Measurements from ENCODE around the gene EDNRA. TPM values are rescaled to one million over a fixed set of nuclear protein-coding genes. Genes with fewer than 3 reads are reported as not detected.

Gene EDNRA
- total and polyA plus RNA-seq, 2 of the 8 experiments (the other 6 are each of a cell fraction or from before 2014, with no cell fraction given) = 1.7 to 3.3 TPM

GRCh38 chr4:147539959-147540358 is 59.1 kb downstream of the EDNRA start:
- no peak overlapping the region for H4K5ac ChIP-seq (ENCODE audit: insufficient read length, low read depth, low read length)
- H4K8ac ChIP-seq (ENCODE audit: extremely low read depth, insufficient read depth, low read length) = no peak overlapping the region
- no peak overlapping the region for H2BK12ac ChIP-seq (ENCODE audit: low read depth, low read length)
- no peak overlapping the region for H3K18ac ChIP-seq (ENCODE audit: extremely low read depth, low read length)
- no peak overlapping the region for H2BK15ac ChIP-seq (ENCODE audit: low read length)
- CTCF ChIA-PET (ENCODE audit: partially characterized antibody) = interaction anchor here (0.5 to 2.0 kb wide), 4 partner anchors 13 to 173 kb away, joined by 3 to 8 read pairs (median 3); no protein-coding TSS in a partner anchor
- DNase-seq (ENCODE audit: low read depth in 1 of 2, low spot score in 2 of 2) (no peak), FAIRE-seq (no peak)
- no peak overlapping the region for H4K91ac ChIP-seq (replicated peaks; ENCODE audit: insufficient read length, low read length)
- H3K56ac ChIP-seq (replicated peaks; ENCODE audit: insufficient read length, low read depth, low read length) = no peak overlapping the region
- H3K27ac ChIP-seq (ENCODE audit: low read depth, low read length) = no peak overlapping the region
- no peak overlapping the region for H3K23ac ChIP-seq (ENCODE audit: insufficient read length)
- no peaks in the 10 kb centered on the region for H3K79me1 ChIP-seq (ENCODE audit: low read depth, low read length)
- H3K4me2 ChIP-seq (ENCODE audit: insufficient read depth in 1 of 2, low read depth in 2 of 2, low read length in 2 of 2) = no peak overlapping the region
- POLR2A ChIA-PET (ENCODE audit: partially characterized antibody) = no interaction called here
- H3K36me3 ChIP-seq (ENCODE audit: control insufficient read depth in 2 of 4, insufficient read depth in 4 of 4, low read length in 3 of 4) = no peaks in the 10 kb centered on the region
- H2AFZ ChIP-seq (ENCODE audit: low read length) = no peak overlapping the region
- no peaks in the 10 kb centered on the region for H3K4me1 ChIP-seq (replicated peaks in 1 of 4; ENCODE audit: control insufficient read depth in 3 of 4, insufficient read depth in 4 of 4, low read length in 3 of 4)
- no peak overlapping the region for H2BK5ac ChIP-seq (ENCODE audit: low read depth, low read length)
- H4K20me1 ChIP-seq (replicated peaks in 1 of 2; ENCODE audit: control insufficient read depth in 1 of 2, insufficient read depth in 2 of 2, low read length in 2 of 2) = no peaks in the 10 kb centered on the region
- no peaks in the 10 kb centered on the region for H3K9me3 ChIP-seq (ENCODE audit: insufficient read depth in 2 of 2, low read depth in 1 of 2, low read length in 1 of 2)
- WGBS, 2 experiments (ENCODE audit: extremely low coverage in 1 of 2, insufficient coverage in 1 of 2, insufficient read length in 1 of 2, insufficient replicate concordance in 2 of 2, low coverage in 1 of 2, low lambda C conversion rate in 2 of 2, missing lambda C conversion rate in 1 of 2) = 79% methylated on average over 4 of the region's 4 CpGs; no CpG with 5 or more reads in 1 of the 2 experiments
- no peak overlapping the region for H3K4ac ChIP-seq (replicated peaks; ENCODE audit: insufficient read length, low read depth, low read length)
- H2BK20ac ChIP-seq (ENCODE audit: low read length) = no peak overlapping the region
- H2BK120ac ChIP-seq (replicated peaks; ENCODE audit: low read depth, low read length) = no peak overlapping the region
- H3K27me3 ChIP-seq (replicated peaks in 1 of 4; ENCODE audit: control insufficient read depth in 3 of 4, extremely low read depth in 1 of 4, insufficient read depth in 3 of 4, low read length in 3 of 4) = no peaks in the 10 kb centered on the region
- H3K4me3 ChIP-seq (ENCODE audit: extremely low read depth in 1 of 4, insufficient read depth in 2 of 4, low read depth in 3 of 4, low read length in 4 of 4) = no peak overlapping the region
- no peaks in the 10 kb centered on the region for H3K23me2 ChIP-seq (ENCODE audit: low read depth, low read length)
- no peak overlapping the region for H2AK5ac ChIP-seq (ENCODE audit: low read depth, low read length)
- no peaks in the 10 kb centered on the region for H3K79me2 ChIP-seq (ENCODE audit: control insufficient read depth in 1 of 2, insufficient read depth in 2 of 2, low read length in 2 of 2)
- no peak overlapping the region for H3K14ac ChIP-seq (ENCODE audit: insufficient read length)
- H3K9ac ChIP-seq (replicated peaks in 1 of 4; ENCODE audit: extremely low read depth in 1 of 4, low read depth in 3 of 4, low read length in 3 of 4) = no peak overlapping the region
- TF ChIP-seq SRF (IDR thresholded peaks at IDR 0.05; ENCODE audit: low read depth, low read length) = no peak

All from H1 (cell line).